Measurements from ENCODE around the gene HEXIM1.

DNA sequence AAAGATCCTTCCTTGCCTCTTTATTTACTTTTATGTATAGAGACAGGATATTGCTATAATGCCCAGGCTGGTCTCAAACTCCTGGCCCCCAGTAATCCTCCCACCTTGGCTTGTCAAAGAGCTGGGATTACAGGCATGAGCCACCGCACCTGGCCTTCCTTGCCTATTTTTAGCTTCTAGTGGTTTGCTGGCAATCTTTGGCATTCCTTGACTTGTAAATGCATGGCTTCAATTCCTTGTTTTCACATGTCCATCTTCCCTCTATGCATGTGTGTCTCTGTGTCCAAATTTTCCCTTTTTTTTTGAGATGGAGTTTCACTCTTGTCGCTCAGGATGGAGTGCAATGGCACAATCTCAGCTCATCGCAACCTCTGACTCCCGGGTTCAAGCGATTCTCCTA, 35.9 kb downstream of the HEXIM1 start:
- TF ChIP-seq GATA2 (IDR thresholded peaks at IDR 0.05; ENCODE audit: low read depth, low read length) = no peak
- no peak for TF ChIP-seq GATA3 (IDR thresholded peaks at IDR 0.05; ENCODE audit: low read depth, low read length)
